GM18508 (cell line): ENCODE measurements around the gene FZD7.

ENCODE experiments used
- ATAC-seq: cut with Tn5 transposase; IDR thresholded peaks from one replicate; pipeline ENCODE4 v1.9.1; 2021; ENCODE audit warnings: moderate number of reproducible peaks; ENCODE audit not compliant: insufficient read depth, unreplicated experiment

The FZD7 gene

DNA sequence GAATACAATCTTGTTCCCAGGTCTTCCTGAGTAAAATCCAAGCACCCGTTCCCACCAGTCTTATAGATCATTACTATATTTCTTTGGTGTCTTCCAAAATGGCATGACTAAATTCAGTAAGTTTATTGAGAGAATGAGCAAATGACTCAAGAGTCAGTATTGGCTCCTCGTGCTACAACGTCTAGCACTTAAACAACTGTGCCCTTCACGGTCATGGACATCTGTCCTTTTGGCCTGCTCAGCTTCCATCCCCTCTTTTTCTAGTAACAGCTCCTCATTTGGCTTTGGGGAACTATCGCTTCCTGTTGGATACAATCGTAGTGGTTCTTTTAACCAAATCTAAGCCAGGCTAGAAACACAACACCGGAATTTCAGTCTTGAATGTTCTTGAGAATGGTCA, 24.1 kb upstream of the FZD7 start:
- no peak for ATAC-seq

- no peak for ATAC-seq
Observed at GRCh38 chr2:202014318-202014717, 19.3 kb upstream of the FZD7 start.

DNA sequence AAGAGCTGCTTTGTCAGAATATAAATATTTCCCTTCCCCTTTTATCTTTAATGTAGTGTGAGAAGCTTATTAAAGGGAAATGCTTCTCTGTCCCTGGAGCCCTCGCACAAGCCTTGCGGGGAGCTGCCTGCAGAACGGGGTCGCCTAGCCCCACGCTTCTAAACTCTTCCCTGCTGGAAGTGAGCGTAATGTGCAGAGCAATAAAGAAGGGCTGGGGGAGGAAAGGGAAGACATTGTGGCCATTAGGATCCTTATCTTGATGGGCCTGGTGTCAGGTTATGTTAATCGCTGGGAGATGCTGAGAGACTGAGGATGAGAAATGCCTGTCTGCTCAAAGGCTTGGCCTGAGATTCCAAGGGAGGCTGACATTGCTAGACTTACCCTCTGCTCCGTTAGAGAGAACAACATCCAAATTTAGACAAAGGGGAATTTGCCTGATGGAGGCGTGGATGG, 18.9 kb upstream of the FZD7 start:
- no peak for ATAC-seq

GRCh38 chr2:202015471-202015870, 18.2 kb upstream of the FZD7 start:
- no peak for ATAC-seq

DNA sequence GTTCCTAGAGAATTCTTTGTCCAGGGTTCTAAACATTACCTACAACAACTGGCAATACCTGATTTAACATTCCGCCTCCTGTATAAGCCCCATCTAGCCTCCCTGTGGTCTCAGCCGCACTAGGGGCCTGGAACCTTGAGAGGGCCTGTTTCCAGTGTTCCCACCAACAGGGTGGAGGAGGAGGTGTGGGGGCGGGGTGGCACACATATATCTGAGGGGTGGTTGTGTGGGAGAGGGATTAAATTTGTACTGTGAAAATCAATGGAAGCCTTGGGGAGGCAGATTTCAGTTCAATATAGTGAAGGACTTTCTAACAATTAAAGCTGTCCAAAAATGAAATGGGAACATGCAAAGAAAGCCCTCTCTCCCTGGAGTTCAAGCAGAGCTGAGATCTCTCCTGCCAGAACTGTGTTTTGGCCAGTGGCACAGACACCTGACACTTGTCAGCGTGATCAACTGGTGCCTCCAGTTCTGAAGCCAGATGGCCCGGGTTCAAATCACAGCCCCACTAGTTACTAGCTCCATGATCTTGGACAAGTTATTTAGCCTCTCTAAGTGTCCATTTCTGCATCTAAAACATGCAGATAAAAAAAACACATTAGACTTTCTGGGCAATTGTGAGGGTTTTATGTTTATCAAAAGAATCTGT, 17.0 kb upstream of the FZD7 start:
- ATAC-seq, result no peak

GRCh38 chr2:202017940-202018339, 15.7 kb upstream of the FZD7 start:
- no peak for ATAC-seq

GRCh38 chr2:202018950-202019349, 14.7 kb upstream of the FZD7 start:
- ATAC-seq, result no peak

- ATAC-seq, result no peak
Observed at GRCh38 chr2:202019689-202020450, 13.8 kb upstream of the FZD7 start.

DNA sequence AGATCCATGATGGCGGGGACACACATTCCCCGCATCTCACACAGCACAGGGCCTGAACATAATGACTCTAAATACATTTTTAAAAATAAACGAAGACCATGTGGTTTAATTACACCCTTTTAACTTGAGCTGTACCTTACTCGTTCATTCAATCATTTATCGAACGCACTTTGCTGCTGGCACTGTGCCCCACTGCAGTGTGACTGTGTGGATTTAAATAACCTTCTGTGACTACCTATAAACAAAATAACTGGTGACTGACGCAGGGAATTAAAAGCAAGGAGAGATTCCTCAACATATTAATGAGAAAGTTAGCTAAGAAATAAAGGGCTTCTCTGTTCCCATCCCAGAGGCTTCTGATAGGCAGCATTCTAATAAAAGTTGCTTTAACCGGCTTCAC, 10.9 kb upstream of the FZD7 start:
- ATAC-seq, result no peak

- ATAC-seq, result no peak
Observed at GRCh38 chr2:202023198-202023903, 10.3 kb upstream of the FZD7 start.

GRCh38 chr2:202023904-202024266, 9.8 kb upstream of the FZD7 start:
- ATAC-seq, result no peak

DNA sequence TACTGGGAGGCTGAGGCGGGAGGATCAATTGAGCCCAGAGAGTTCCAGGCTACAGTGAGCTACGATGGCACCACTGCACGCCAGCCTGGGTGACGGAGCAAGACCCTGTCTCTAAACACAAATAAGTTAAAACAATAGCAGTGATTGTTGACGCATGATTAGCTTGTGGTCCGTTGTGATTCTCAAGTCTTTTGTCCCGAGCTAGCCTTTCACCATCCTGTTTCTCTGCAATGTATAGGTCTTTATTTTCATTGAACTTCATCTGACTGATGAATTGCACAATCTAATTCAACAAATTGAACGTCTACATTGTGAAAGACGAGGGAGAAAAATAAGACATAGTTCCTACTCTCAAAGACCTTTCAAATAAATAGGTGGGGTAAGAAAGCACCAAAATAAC, 8.8 kb upstream of the FZD7 start:
- no peak for ATAC-seq

GRCh38 chr2:202025816-202026215, 7.8 kb upstream of the FZD7 start:
- ATAC-seq, result no peak

- ATAC-seq, result no peak
Observed at GRCh38 chr2:202026507-202026906, 7.1 kb upstream of the FZD7 start.

- no peak for ATAC-seq
Observed at GRCh38 chr2:202030691-202031090, 3.0 kb upstream of the FZD7 start.

DNA sequence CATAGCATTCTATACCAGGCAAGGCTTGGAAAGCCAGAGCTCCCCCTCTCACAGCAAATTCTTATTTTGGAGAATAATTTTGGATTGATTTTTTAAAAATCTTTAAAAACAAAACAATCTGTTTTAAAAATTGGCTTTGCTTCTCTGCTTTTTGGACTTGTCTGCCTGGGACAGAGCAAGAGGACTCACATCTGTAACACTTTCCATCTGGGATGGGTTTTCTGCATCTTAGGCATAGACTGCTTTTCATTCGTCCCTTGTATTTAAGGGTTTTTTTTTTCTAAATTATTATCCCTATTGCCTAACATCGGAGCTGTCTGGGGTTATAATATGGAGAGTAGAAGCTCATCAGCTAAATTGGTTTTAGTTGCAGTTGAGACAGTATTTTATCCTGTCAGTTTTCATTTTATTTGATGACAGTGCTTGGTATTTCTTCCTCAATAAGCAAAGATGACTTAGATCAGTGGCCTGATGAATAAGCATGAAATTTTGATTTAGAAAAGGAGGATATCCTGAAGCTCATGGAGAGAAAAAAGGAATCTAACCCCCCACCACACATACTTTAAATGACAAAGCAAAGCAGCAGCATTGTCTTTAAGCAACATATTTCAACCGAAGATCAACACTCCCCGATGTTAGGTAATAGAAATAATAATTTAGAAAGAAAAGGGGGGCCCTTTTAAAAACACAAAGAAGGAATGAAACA, 2.3 kb upstream of the FZD7 start:
- no peak for ATAC-seq

- no peak for ATAC-seq
Observed at GRCh38 chr2:202032846-202033316, 774 bp upstream of the FZD7 start.

DNA sequence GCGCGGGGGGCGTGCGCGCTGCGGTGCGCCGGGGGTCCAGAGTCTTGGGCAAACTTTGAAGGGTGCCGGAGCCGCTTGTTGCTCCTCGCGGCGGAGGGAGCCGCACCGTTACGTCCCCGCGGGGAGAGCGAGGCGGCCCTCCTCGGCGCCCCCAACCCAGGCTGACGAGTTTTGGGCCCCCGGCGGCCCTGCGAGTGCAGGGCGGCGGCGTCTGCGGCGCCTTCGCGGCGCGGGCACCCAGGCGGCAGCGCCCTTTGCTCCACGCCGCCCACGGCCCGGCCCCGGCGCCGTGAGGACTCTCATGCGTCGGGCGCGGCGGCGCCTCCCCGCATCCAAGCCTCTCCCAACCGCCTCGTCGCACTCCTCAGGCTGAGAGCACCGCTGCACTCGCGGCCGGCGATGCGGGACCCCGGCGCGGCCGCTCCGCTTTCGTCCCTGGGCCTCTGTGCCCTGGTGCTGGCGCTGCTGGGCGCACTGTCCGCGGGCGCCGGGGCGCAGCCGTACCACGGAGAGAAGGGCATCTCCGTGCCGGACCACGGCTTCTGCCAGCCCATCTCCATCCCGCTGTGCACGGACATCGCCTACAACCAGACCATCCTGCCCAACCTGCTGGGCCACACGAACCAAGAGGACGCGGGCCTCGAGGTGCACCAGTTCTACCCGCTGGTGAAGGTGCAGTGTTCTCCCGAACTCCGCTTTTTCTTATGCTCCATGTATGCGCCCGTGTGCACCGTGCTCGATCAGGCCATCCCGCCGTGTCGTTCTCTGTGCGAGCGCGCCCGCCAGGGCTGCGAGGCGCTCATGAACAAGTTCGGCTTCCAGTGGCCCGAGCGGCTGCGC, 814 bp downstream of the FZD7 start:
- ATAC-seq, result no peak

GRCh38 chr2:202035089-202035940, 1.7 kb downstream of the FZD7 start:
- ATAC-seq, result no peak
